Stomach (tissue), 9 donors: ENCODE results near the gene TGM1. TPM values are rescaled to one million over a fixed set of nuclear protein-coding genes. Genes with fewer than 3 reads are reported as not detected.

Source experiments
- DNase-seq, 2 donors: peaks; one replicate each; pipeline versions ENCODE4 v3.0.0 to v3.0.0-alpha.2; 2013 to 2019
- H3K27ac ChIP-seq, 5 donors: fragments of 200-600 bp in 4 of 5; sonication (generic) in 4 of 5; one replicate each; pipeline ENCODE4 v1.5.1; 2013 to 2019; ENCODE audit warnings: mild to moderate bottlenecking in 1 of 5, moderate library complexity in 1 of 5
- H3K27me3 ChIP-seq, 3 donors: fragments of 200-600 bp; sonication (generic); one replicate each; pipeline ENCODE4 v1.5.1; 2017 to 2019; ENCODE audit warnings: mixed run types in 1 of 3
- H3K36me3 ChIP-seq, 4 donors: fragments of 200-600 bp; sonication (generic); 1 replicate in 3 of 4; 2 replicates in 1 of 4; pipeline ENCODE4 v1.5.1; 2016 to 2019
- H3K4me1 ChIP-seq, 4 donors: fragments of 200-600 bp; sonication (generic); one replicate each; pipeline ENCODE4 v1.5.1; 2016 to 2019
- H3K4me3 ChIP-seq, 4 donors: fragments of 200-600 bp; sonication (generic) in 3 of 4; one replicate each; pipeline ENCODE4 v1.5.1; 2016 to 2019; ENCODE audit warnings: mild to moderate bottlenecking in 1 of 4
- H3K9me3 ChIP-seq, 4 donors: fragments of 200-600 bp; sonication (generic); one replicate each; pipeline ENCODE4 v1.5.1; 2016 to 2019
- CTCF ChIP-seq, 7 experiments: fragments of 450-650 bp in 4 of 7; fragments of 200-600 bp in 3 of 7; sonication (generic) in 3 of 7; IDR thresholded peaks; one replicate each; pipeline ENCODE4 v1.5.1; 2016 to 2019; ENCODE audit warnings: antibody characterized with exemption in 7 of 7, control low read depth in 2 of 7, mild to moderate bottlenecking in 1 of 7
- EP300 ChIP-seq: sonication (generic); formaldehyde crosslinking; IDR thresholded peaks from one replicate; pipeline ENCODE4 v1.6.1; 2017; ENCODE audit warnings: antibody characterized with exemption
- POLR2A ChIP-seq, 4 donors: fragments of 450-650 bp; IDR thresholded peaks; one replicate each; pipeline ENCODE4 v1.6.1; 2016; ENCODE audit warnings: antibody characterized with exemption in 4 of 4, control low read depth in 2 of 4, mild to moderate bottlenecking in 1 of 4, moderate library complexity in 1 of 4
- POLR2AphosphoS5 ChIP-seq, 3 donors: sonication (generic); formaldehyde crosslinking; IDR thresholded peaks; one replicate each; pipeline ENCODE4 v1.6.1; 2016; ENCODE audit warnings: antibody characterized with exemption in 3 of 3
- WGBS, 5 donors: extraction: QIAGEN DNeasy Blood & Tissue Kit in 3 of 5; methylation state at CpG; one replicate each; pipeline versions ENCODE4 v1.1.5 to v1.1.7; 2013 to 2018; 5-methylcytosine and 5-hydroxymethylcytosine counted together
- intact Hi-C: fragments of 100-400 bp; cut with DNase I; formaldehyde crosslinking; loops from one replicate; pipeline ENCODE4 v1.15.1; 2023; ENCODE audit warnings: low total_unique reads
- polyA plus RNA-seq, 3 donors: library from polyadenylated mRNA; stranded (reverse); fragments of 200-250 nt; gene quantifications; one replicate each; pipeline ENCODE4 v1.2.3, GENCODE V29; 2013
- total RNA-seq, 5 donors: library from RNA; depleted of rRNA; stranded (reverse); fragments of >200 nt; gene quantifications; one replicate each; pipeline versions ENCODE4 v1.1.0 to v1.2.3, GENCODE V29; 2014 to 2016
- donor health status: healthy with polysubstance abuse.
- donor health status: Bipolar disorder and iron deficiency.
- donor health status: healthy.

Gene TGM1
- total and polyA plus RNA-seq, 8 donors, result 1.7 to 131 (median 5.1) TPM

GRCh38 chr14:24251880-24252288, 11.1 kb downstream of the TGM1 start:
- peaks cover 0 to 60% (median 21%) of the 10 kb centered on the region in 4 donors for H3K36me3 ChIP-seq
- DNase-seq, result no peak
- H3K4me3 ChIP-seq, result no peak overlapping the region
- peaks cover 0 to 3% (median 0%) of the 10 kb centered on the region in 4 donors for H3K4me1 ChIP-seq
- WGBS, 5 donors, result 71 to 100% (median 89%) methylated on average over 1 of the region's 1 CpG
- intact Hi-C loops, result no loop called here
- H3K27me3 ChIP-seq, result no peaks in the 10 kb centered on the region
- H3K27ac ChIP-seq, result no peak overlapping the region
- H3K9me3 ChIP-seq, result no peaks in the 10 kb centered on the region
- no peak for TF ChIP-seq CTCF (IDR thresholded peaks at IDR 0.05)
- no peak for TF ChIP-seq POLR2A (IDR thresholded peaks at IDR 0.05)
- no peak for TF ChIP-seq EP300
- TF ChIP-seq POLR2AphosphoS5 (IDR thresholded peaks at IDR 0.05), result no peak

GRCh38 chr14:24250354-24250753, 12.6 kb downstream of the TGM1 start:
- Histone ChIP-seq H3K4me3 (no peak overlapping the region), H3K9me3 (no peaks in the 10 kb centered on the region), H3K27me3 (no peaks in the 10 kb centered on the region), H3K4me1 (peaks cover 0 to 7% (median 0%) of the 10 kb centered on the region in 4 donors), H3K27ac (no peak overlapping the region), H3K36me3 (peaks cover 0 to 54% (median 21%) of the 10 kb centered on the region in 4 donors)
- 55 to 76% (median 67%) methylated on average over 4 of the region's 4 CpGs for WGBS, 5 donors
- TF ChIP-seq CTCF (IDR thresholded peaks at IDR 0.05) (no peak), POLR2A (IDR thresholded peaks at IDR 0.05) (no peak), POLR2AphosphoS5 (IDR thresholded peaks at IDR 0.05) (no peak), EP300 (no peak)
- no peak for DNase-seq
- intact Hi-C loops, result no loop called here

GRCh38 chr14:24249230-24250021, 13.6 kb downstream of the TGM1 start:
- H3K27ac ChIP-seq, result no peak overlapping the region
- H3K4me1 ChIP-seq, result peaks cover 0 to 7% (median 0%) of the 10 kb centered on the region in 4 donors
- no peaks in the 10 kb centered on the region for H3K9me3 ChIP-seq
- H3K4me3 ChIP-seq, result no peak overlapping the region
- no peaks in the 10 kb centered on the region for H3K27me3 ChIP-seq
- intact Hi-C loops, result loop anchor here (10.0 kb wide), 1 partner anchor 45 kb away; the partner anchor contains the start of genes DHRS1 and NOP9
- WGBS, 5 donors, result 78 to 80% (median 79%) methylated on average over 11 to 13 of the region's 13 CpGs
- DNase-seq, result no peak
- H3K36me3 ChIP-seq, result peaks cover 0 to 44% (median 16%) of the 10 kb centered on the region in 4 donors
- TF ChIP-seq CTCF (IDR thresholded peaks at IDR 0.05) (no peak), EP300 (no peak), POLR2A (IDR thresholded peaks at IDR 0.05) (no peak), POLR2AphosphoS5 (IDR thresholded peaks at IDR 0.05) (no peak)

- intact Hi-C loops, result loop anchor here (10.0 kb wide), 1 partner anchor 47 kb away; the partner anchor contains the start of genes DHRS1 and NOP9
- DNase-seq, result no peak
- Histone ChIP-seq H3K27ac (no peak overlapping the region), H3K4me3 (no peak overlapping the region), H3K36me3 (peaks cover 0 to 25% (median 5%) of the 10 kb centered on the region in 4 donors), H3K4me1 (peaks cover 7 to 18% (median 9%) of the 10 kb centered on the region in 4 donors), H3K27me3 (no peaks in the 10 kb centered on the region), H3K9me3 (no peaks in the 10 kb centered on the region)
- TF ChIP-seq POLR2A (IDR thresholded peaks at IDR 0.05) (no peak), EP300 (no peak), POLR2AphosphoS5 (IDR thresholded peaks at IDR 0.05) (no peak), CTCF (IDR thresholded peaks at IDR 0.05) (no peak)
- WGBS, 5 donors, result 58 to 69% (median 62%) methylated on average over 7 of the region's 7 CpGs
Observed at GRCh38 chr14:24247422-24247821, 15.6 kb downstream of the TGM1 start.
